Measurements from ENCODE around the gene KRTAP10-2.
"Not testable (repeated sequence)": the region's sequence is repeated elsewhere in the genome, so short reads cannot be mapped to it uniquely, and the experiment has no call there.

Gene KRTAP10-2

GRCh38 chr21:44564886-44565598 lies 13.7 kb upstream of the KRTAP10-2 start:
- no peak for DNase-seq

DNA sequence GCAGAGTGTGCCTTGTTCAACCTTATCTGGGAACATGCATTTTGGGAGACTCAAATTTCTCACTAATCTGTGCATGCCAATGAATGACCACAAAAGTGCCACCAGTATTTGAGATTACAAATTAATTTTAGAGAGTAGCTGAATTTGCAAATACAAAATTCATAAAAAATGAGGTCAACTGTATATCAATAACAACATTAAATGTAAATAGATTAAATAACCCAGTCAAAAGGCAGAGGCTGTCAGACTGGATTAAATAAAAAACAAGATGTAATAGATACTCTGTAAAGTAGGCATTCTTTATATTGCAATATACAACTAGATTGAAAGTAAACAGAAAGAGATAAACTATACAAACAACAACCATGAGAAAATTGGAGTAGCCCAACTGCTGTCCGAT lies 12.8 kb upstream of the KRTAP10-2 start:
- DNase-seq, result no peak

DNA sequence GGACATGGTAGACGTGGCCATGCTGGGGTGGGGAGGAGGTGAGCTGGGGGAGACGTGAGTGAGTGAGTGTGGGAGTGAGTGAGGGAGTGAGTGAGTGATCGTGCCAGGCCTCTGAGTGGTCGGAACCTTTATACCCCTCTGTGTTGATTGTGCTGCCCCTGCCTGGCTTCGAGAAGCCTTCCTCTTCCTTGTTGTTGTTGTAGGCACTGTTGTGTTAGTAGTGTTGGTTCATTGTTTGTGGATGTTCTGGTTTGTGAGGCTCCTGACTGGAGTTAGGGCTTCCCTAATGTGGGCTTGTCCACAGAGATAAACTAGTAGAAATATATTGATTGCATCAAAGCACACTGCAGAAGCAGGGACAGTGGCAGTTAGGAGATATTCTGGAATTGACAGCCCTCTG lies 7.4 kb upstream of the KRTAP10-2 start, which contains the start of gene KRTAP10-3:
Gene KRTAP10-3, minus strand, starts transcription at position 101 of the 400 bp plus-strand sequence. Its CDS starts 80 bp downstream, at position 21.
- no peak for DNase-seq

DNA sequence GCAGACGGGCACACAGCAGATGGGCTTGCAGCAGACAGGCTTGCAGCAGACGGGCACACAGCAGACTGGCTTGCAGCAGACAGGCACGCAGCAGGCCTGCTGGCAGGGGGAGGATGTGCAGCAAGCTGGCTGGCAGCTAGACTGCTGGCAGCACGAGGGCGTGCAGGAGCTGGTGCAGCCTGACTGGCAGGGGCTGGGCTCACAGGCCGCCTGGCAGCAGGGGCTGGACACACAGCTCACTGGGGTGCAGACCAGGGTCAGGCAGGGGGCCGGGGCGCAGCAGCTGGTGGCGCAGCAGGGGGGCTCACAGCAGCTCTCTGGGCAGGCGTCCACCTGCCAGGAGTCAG lies 7.0 kb upstream of the KRTAP10-2 start:
- DNase-seq, result not testable (repeated sequence)

GRCh38 chr21:44557491-44558328 lies 6.4 kb upstream of the KRTAP10-2 start:
- DNase-seq, result no peak

DNA sequence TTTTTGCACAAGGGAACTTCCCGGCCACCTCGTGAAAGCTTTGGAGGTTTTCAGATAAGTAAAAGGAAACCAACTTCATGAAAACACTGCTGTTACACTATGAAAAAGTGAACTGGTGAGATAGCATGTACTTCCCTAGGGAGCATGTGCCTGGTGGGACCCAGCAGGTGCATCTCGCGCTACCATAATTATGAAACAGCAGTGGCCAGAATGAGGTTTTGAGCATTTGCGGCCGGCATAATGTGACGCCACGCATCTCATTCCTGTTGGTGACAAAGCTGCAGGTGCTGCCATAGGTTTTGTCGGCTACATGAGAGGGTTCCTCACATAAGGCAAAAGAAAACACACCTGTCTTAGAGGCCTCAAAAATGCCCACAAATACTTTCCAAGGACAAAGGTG lies 5.6 kb upstream of the KRTAP10-2 start:
- no peak for DNase-seq

DNA sequence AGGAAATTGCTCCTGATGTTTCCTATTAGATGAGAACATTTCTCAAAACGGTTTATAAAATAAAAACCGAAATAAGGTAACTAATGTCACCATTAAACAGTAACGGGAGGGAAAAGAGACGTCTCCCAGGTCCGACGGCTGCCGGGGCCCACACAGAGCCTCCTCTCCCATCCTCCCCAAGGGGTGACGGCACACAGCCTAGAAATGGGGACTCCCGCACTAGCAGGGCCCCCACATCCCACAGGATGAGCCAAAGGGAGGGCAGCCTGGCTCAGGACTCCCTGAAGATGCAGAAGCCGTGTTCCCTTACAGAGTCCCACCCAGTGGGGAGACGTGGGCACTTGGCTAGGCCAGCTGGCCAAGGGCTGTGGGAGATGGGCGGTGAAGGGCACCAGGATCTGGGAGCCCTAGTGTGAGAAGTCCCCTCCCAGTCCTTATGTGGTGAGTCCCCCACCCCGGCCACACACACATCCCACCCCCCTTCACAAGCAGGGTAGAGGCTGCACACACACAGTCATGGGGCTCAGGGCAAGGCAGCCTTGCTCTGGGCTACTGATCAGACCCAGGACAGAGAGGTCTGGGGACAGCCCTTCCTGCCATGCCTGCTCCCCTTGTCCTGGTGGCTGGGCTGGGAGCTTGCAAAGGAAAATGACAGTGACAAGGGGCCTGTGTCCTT lies 4.0 kb upstream of the KRTAP10-2 start:
- DNase-seq, result no peak

DNA sequence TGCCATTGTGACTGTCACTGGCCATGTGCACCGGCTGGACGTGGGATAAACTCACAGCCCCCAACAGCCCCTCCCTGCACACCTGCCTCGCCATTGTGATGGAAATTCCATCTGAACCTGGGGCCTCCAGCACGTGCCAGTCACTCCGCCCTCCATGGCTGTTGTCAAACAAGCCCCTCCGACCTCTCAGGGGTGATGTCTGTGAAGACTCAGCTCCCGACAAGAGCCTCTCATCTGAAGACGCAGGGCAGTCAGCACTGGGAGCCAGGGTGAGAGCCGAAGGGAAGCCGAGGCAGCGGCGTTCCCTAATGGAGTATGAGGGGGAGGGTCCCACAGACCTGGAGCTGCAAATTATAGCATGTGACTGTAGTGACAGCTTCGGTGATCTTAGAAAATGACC lies 1.4 kb upstream of the KRTAP10-2 start:
- DNase-seq, result no peak

DNA sequence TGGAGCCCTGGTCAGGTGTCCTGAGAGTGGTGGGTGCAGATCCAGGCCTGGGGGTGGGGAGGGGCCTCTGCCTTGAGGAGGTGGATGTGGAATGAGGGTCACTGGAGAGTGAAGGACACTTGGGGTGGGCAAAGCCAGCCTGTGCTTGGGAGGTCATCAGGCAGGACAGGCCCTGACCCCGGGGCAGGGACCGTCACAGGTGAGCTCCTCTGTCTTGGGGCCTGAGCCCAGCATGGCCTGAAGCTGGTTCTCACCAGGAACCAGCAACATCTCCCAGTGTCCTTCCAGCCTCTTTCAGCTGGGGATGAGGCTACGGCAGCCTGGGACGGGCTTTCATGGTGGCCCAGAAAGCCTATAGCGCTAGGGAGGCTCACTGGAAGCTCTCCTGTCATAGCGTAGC lies 831 bp upstream of the KRTAP10-2 start:
- DNase-seq, result no peak

DNA sequence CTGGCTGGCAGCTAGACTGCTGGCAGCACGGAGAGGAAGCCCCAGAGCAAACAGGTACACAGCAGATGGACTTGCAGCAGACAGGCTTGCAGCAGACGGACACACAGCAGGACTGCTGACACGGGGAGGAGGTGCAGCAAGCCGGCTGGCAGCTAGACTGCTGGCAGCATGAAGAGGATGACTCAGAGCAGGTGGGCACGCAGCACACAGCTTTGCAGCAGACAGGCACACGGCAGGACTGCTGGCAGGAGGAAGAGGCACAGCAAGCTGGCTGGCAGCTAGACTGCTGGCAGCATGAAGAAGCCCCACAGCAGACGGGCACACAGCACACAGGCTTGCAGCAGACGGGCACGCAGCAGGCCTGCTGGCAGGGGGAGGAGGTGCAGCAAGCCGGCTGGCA lies 498 bp downstream of the KRTAP10-2 start:
- DNase-seq, result no peak

- DNase-seq, result not testable (repeated sequence)
Measured at GRCh38 chr21:44550285-44550684, 1.0 kb downstream of the KRTAP10-2 start.

GRCh38 chr21:44549525-44550211 lies 1.6 kb downstream of the KRTAP10-2 start:
- DNase-seq, result no peak

- no peak for DNase-seq
Measured at GRCh38 chr21:44548922-44549321, 2.4 kb downstream of the KRTAP10-2 start.

GRCh38 chr21:44548381-44548780 lies 2.9 kb downstream of the KRTAP10-2 start:
- no peak for DNase-seq

DNA sequence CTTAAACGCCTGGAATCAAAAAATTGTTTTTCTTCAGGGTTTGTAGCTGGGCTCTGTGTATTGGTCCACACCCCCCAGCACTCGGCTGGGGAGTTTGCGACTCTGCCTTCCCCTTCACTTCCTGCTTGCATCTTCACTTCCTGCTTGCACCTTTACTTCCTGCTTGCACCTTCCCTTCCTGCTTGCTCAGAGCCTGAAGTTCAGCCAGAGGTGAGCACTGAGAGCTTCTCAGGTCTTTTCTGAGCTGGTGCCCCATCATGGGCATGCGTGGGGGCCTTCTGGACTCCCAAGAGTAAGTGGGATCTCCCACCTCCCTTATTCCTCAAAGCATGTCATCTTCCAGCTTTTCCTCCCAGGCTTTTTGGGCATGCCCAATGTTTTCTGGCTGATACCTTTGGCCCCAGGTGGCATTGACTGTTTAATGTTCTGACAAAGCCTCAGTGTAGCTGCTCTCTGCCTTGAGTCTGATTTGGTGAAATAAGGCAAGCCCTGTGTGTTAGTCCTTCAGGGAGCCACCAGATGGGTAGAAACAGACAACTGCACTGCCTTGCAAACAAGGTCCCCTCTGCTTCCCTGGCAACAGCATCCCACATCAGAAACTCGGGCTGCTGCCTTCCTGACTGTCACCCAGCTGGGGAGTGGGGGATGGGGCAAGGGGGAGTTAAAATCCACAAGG lies 3.5 kb downstream of the KRTAP10-2 start:
- DNase-seq, result peak; percentile 52

DNA sequence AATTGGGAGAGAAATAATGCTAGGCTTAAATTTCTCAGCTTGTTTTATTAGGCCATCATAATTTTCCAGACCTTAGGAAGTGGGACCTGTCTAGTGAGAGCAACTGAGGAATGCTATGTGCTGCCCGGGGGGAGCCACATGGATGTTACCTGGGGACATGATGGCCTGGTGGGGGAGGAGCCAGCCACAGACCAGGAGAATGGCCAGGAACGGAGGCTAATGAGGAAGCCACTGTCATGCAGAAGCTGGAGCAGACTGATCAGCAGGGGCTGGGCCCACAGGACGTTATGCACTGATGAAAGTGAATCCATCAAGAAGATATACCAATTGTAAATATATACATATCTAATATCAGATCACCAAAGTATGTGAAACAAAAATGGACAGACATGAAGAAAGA lies 6.7 kb downstream of the KRTAP10-2 start:
- no peak for DNase-seq

GRCh38 chr21:44542716-44543115 lies 8.6 kb downstream of the KRTAP10-2 start:
- no peak for DNase-seq

- DNase-seq, result no peak
Measured at GRCh38 chr21:44540741-44541288, 10.5 kb downstream of the KRTAP10-2 start.

- no peak for DNase-seq
Measured at GRCh38 chr21:44539991-44540666, 11.2 kb downstream of the KRTAP10-2 start, which contains the start of gene KRTAP10-1. Gene KRTAP10-1 (minus strand): TSS chr21:44540195. CDS start chr21:44540150, 45 bp downstream.

GRCh38 chr21:44539046-44539445 lies 12.3 kb downstream of the KRTAP10-2 start:
- DNase-seq, result no peak
